Measurements from ENCODE around the gene SECISBP2. TPM values are rescaled to one million over a fixed set of nuclear protein-coding genes. Genes with fewer than 3 reads are reported as not detected.

SECISBP2 gene
- total and polyA plus RNA-seq, 9 donors, result 25.8 to 51.1 (median 34.3) TPM

- H3K36me3 ChIP-seq (ENCODE audit: control insufficient read depth, insufficient read depth, low read length), result peaks cover 60% of the 10 kb centered on the region
- H3K27me3 ChIP-seq (ENCODE audit: control insufficient read depth, insufficient read depth, low read length), result no peaks in the 10 kb centered on the region
- H3K4me3 ChIP-seq (ENCODE audit: low read length), result no peak overlapping the region
- DNase-seq, result no peak
- no CpG with 5 or more reads among the region's 5 CpGs for WGBS (ENCODE audit: insufficient coverage)
- H3K4me1 ChIP-seq (ENCODE audit: control insufficient read depth, insufficient read depth, low read length), result no peaks in the 10 kb centered on the region
- no peaks in the 10 kb centered on the region for H3K9me3 ChIP-seq (replicated peaks; ENCODE audit: control insufficient read depth, low read depth, low read length)
- no peak overlapping the region for H3K27ac ChIP-seq (ENCODE audit: low read length)
These were observed 79.2 kb downstream of the SECISBP2 start for GRCh38 chr9:89397471-89397870.

- 100% methylated on average over 2 of the region's 5 CpGs for WGBS (ENCODE audit: insufficient coverage)
- Histone ChIP-seq H3K4me3 (ENCODE audit: low read length) (no peak overlapping the region), H3K9me3 (replicated peaks; ENCODE audit: control insufficient read depth, low read depth, low read length) (no peaks in the 10 kb centered on the region), H3K27ac (ENCODE audit: low read length) (no peak overlapping the region), H3K4me1 (ENCODE audit: control insufficient read depth, insufficient read depth, low read length) (no peaks in the 10 kb centered on the region), H3K27me3 (ENCODE audit: control insufficient read depth, insufficient read depth, low read length) (no peaks in the 10 kb centered on the region), H3K36me3 (ENCODE audit: control insufficient read depth, insufficient read depth, low read length) (peaks cover 55% of the 10 kb centered on the region)
- DNase-seq, result no peak
These were observed 80.3 kb downstream of the SECISBP2 start for GRCh38 chr9:89398621-89399020.

GRCh38 chr9:89400403-89401116, 82.3 kb downstream of the SECISBP2 start:
- Histone ChIP-seq H3K4me3 (ENCODE audit: low read length) (no peak overlapping the region), H3K9me3 (replicated peaks; ENCODE audit: control insufficient read depth, low read depth, low read length) (no peaks in the 10 kb centered on the region), H3K27me3 (ENCODE audit: control insufficient read depth, insufficient read depth, low read length) (no peaks in the 10 kb centered on the region), H3K4me1 (ENCODE audit: control insufficient read depth, insufficient read depth, low read length) (peaks cover under 1% of the 10 kb centered on the region), H3K36me3 (ENCODE audit: control insufficient read depth, insufficient read depth, low read length) (peaks cover 42% of the 10 kb centered on the region), H3K27ac (ENCODE audit: low read length) (no peak overlapping the region)
- 72% methylated on average over 4 of the region's 12 CpGs for WGBS (ENCODE audit: insufficient coverage)
- DNase-seq, result peak; percentile 62

GRCh38 chr9:89402695-89403427, 84.6 kb downstream of the SECISBP2 start:
- peaks cover 27% of the 10 kb centered on the region for H3K36me3 ChIP-seq (ENCODE audit: control insufficient read depth, insufficient read depth, low read length)
- no peaks in the 10 kb centered on the region for H3K27me3 ChIP-seq (ENCODE audit: control insufficient read depth, insufficient read depth, low read length)
- peaks cover 11% of the 10 kb centered on the region for H3K4me1 ChIP-seq (ENCODE audit: control insufficient read depth, insufficient read depth, low read length)
- DNase-seq, result no peak
- H3K4me3 ChIP-seq (ENCODE audit: low read length), result no peak overlapping the region
- no peak overlapping the region for H3K27ac ChIP-seq (ENCODE audit: low read length)
- 91% methylated on average over 12 of the region's 14 CpGs for WGBS (ENCODE audit: insufficient coverage)
- peaks cover 6% of the 10 kb centered on the region for H3K9me3 ChIP-seq (replicated peaks; ENCODE audit: control insufficient read depth, low read depth, low read length)

- Histone ChIP-seq H3K4me3 (ENCODE audit: low read length) (no peak overlapping the region), H3K27ac (ENCODE audit: low read length) (no peak overlapping the region), H3K9me3 (replicated peaks; ENCODE audit: control insufficient read depth, low read depth, low read length) (peaks cover 6% of the 10 kb centered on the region), H3K36me3 (ENCODE audit: control insufficient read depth, insufficient read depth, low read length) (peaks cover 24% of the 10 kb centered on the region), H3K27me3 (ENCODE audit: control insufficient read depth, insufficient read depth, low read length) (no peaks in the 10 kb centered on the region), H3K4me1 (ENCODE audit: control insufficient read depth, insufficient read depth, low read length) (peaks cover 11% of the 10 kb centered on the region)
- DNase-seq, result no peak
- WGBS (ENCODE audit: insufficient coverage), result 65% methylated on average over 7 of the region's 11 CpGs
These were observed 85.8 kb downstream of the SECISBP2 start for GRCh38 chr9:89404074-89404473.

GRCh38 chr9:89405826-89406225, 87.5 kb downstream of the SECISBP2 start:
- Histone ChIP-seq H3K27me3 (ENCODE audit: control insufficient read depth, insufficient read depth, low read length) (no peaks in the 10 kb centered on the region), H3K9me3 (replicated peaks; ENCODE audit: control insufficient read depth, low read depth, low read length) (peaks cover 6% of the 10 kb centered on the region), H3K4me3 (ENCODE audit: low read length) (no peak overlapping the region), H3K36me3 (ENCODE audit: control insufficient read depth, insufficient read depth, low read length) (peaks cover 17% of the 10 kb centered on the region), H3K27ac (ENCODE audit: low read length) (peak overlapping the region; percentile 47), H3K4me1 (ENCODE audit: control insufficient read depth, insufficient read depth, low read length) (peaks cover 11% of the 10 kb centered on the region)
- 4% methylated on average over 3 of the region's 11 CpGs for WGBS (ENCODE audit: insufficient coverage)
- DNase-seq, result peak; percentile 80

GRCh38 chr9:89407070-89407469, 88.8 kb downstream of the SECISBP2 start:
- no peak for DNase-seq
- Histone ChIP-seq H3K4me1 (ENCODE audit: control insufficient read depth, insufficient read depth, low read length) (peaks cover 11% of the 10 kb centered on the region), H3K27me3 (ENCODE audit: control insufficient read depth, insufficient read depth, low read length) (no peaks in the 10 kb centered on the region), H3K27ac (ENCODE audit: low read length) (no peak overlapping the region), H3K36me3 (ENCODE audit: control insufficient read depth, insufficient read depth, low read length) (peaks cover 8% of the 10 kb centered on the region), H3K9me3 (replicated peaks; ENCODE audit: control insufficient read depth, low read depth, low read length) (peaks cover 8% of the 10 kb centered on the region), H3K4me3 (ENCODE audit: low read length) (no peak overlapping the region)
- WGBS (ENCODE audit: insufficient coverage), result no CpG with 5 or more reads among the region's 2 CpGs

- Histone ChIP-seq H3K27ac (ENCODE audit: low read length) (no peak overlapping the region), H3K4me1 (ENCODE audit: control insufficient read depth, insufficient read depth, low read length) (peaks cover 11% of the 10 kb centered on the region), H3K36me3 (ENCODE audit: control insufficient read depth, insufficient read depth, low read length) (peaks cover 2% of the 10 kb centered on the region), H3K27me3 (ENCODE audit: control insufficient read depth, insufficient read depth, low read length) (no peaks in the 10 kb centered on the region), H3K4me3 (ENCODE audit: low read length) (no peak overlapping the region), H3K9me3 (replicated peaks; ENCODE audit: control insufficient read depth, low read depth, low read length) (peaks cover 8% of the 10 kb centered on the region)
- 100% methylated on average over 3 of the region's 12 CpGs for WGBS (ENCODE audit: insufficient coverage)
- DNase-seq, result no peak
These were observed 90.4 kb downstream of the SECISBP2 start for GRCh38 chr9:89408628-89409101.

All from muscle of leg (tissue), 11 donors.